H1 (cell line): ENCODE data around the gene MORF4L1.
"Not testable (repeated sequence)": the region's sequence is repeated elsewhere in the genome, so short reads cannot be mapped to it uniquely, and the experiment has no call there.

Experiments used
- CHD1 ChIP-seq: IDR thresholded peaks from 2 replicates; pipeline ENCODE4 v1.6.1; 2012; ENCODE audit warnings: low read depth, low read length, improper control_type of control experiment
- RFX5 ChIP-seq: IDR thresholded peaks from 2 replicates; pipeline ENCODE4 v1.6.1; 2011; ENCODE audit warnings: low read depth, low read length, improper control_type of control experiment, borderline replicate concordance
- USF2 ChIP-seq: IDR thresholded peaks from 2 replicates; pipeline ENCODE4 v1.6.1; 2011; ENCODE audit warnings: low read length, improper control_type of control experiment

DNA sequence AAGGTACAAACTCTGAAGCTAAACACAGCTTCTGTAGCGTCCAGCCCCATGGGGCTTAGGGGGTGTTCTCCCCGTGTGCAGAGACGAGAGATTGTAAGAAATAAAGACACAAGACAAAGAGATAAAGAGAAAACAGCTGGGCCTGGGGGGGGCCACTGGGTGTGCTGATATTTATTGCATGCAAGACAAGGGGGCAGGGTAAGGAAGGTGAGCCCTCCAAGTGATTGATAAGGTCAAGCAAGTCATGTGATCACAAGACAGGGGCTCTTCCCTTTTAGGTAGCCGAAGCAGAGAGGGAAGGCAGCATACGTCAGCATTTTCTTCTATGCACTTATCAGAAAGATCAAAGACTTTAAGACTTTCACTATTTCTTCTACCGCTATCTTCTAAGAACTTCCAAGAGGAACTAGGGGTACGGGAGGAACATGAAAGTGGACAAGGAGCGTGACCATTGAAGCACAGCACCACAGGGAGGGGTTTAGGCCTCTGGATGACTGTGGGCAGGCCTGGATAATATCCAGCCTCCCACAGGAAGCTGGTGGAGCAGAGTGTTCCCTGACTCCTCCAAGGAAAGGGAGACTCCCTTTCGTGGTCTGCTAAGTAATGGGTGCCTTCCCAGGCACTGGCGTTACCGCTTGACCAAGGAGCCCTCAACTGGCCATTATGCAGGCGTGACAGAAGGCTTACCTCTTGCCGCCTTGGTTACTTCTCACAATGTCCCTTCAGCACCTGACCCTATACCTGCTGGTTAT, 29.8 kb downstream of the MORF4L1 start:
- TF ChIP-seq CHD1, USF2, RFX5: not testable (repeated sequence)
